ENCODE data around the gene GLMN.

GLMN gene

DNA sequence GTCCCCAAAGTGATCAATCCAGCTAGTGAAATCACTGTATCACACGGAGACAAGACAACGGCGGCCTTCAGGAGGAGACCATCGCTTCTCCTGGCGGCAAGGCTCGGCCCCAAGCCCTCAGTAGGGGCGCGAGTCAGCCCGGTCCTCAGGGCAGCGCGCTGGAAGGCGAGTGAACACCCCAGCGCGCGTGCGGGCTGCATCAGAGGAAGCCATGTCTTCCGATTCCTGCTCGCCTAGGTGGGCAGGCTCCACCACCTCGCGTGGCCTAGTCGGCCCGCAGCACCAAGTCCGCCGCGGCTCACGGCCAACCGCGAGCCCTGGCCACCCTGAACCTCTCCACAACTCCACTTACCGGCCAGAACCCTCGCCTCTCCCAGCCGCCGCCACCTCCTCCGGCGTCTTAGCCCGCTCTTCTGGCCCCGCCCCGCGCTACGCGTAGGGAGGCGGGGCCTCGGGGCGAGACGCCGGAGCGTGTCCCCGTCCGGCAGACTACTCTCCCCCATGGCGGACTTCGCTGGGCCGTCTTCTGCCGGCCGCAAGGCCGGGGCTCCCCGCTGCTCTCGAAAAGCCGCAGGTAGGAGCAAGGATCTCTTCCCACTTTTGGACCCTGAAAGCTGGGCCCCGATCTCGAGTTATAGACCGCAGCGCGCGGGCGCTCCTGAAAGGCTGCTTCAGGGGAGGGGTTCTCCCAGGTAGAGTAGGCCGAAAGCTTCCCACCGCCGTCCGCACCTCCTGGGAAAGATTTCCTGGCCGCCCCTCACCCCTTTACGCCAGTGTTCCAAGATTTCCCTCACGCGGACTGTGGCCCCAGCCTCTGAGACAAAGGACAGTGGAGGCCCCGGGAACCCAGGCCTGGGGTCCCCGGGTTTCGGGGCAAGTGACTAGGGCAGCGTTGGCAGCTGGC, at the start of gene GLMN, which contains the start of gene RPAP2:
Gene GLMN (minus strand): TSS at position 415 of the 904 bp plus-strand sequence. CDS start 988 bp downstream, outside the sequence.
Gene RPAP2 (plus strand): TSS at position 487 of the 904 bp plus-strand sequence. CDS start 15 bp downstream, at position 502.
- no peaks in the 10 kb centered on the region for H3K27me3 ChIP-seq (ENCODE audit: control insufficient read depth, insufficient read depth, low read length)
- peak within 1 kb of the TSS; percentile 91 for H3K27ac ChIP-seq (ENCODE audit: low read depth, low read length)
- H3K4me1 ChIP-seq (ENCODE audit: control insufficient read depth, insufficient read depth, low read length) = peaks cover 9% of the 10 kb centered on the region
- H3K4me3 ChIP-seq (ENCODE audit: low read length) = peak within 1 kb of the TSS; percentile 90
- no peaks in the 10 kb centered on the region for H3K36me3 ChIP-seq (ENCODE audit: control insufficient read depth, insufficient read depth, low read length)
- H3K9ac ChIP-seq (ENCODE audit: low read length) = peak within 1 kb of the TSS; percentile 94

DNA sequence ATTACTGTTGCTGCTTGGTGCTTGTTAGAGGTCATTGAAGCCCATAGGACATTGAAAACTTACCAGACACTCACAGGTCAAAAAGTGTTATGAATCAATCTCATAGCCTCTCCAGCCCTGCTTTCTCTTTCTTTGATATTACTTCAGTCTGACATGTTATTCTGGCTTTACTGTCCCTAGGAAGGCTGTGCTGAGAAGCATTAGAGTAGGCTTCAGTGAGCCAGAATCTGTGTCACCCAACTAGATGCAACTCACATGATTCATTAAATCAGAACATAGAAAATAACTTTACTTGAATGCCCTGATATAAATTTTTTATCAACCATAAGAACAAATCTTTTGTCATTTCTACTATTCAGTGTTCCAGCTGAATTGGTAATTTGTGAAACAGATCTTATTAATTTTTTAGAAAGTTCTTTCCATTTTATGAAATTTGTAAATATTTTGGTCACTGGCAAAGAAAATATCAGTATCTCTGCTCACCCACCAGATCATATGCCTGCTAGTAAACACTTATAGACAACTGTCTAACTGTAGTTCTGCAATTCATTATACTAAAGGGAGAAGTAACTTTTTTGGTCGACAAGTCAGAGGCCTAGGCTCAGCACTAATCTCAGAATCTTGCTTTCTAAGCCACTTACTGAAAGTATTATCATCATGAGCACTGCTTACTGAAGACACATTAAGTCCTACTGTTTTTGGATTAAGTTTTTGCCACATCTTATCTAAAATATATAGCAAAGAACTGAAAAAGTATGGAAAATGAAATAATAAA, 48.3 kb upstream of the GLMN start:
- Histone ChIP-seq H3K4me3 (ENCODE audit: low read length) (no peak overlapping the region), H3K27ac (ENCODE audit: low read depth, low read length) (no peak overlapping the region), H3K36me3 (ENCODE audit: control insufficient read depth, insufficient read depth, low read length) (no peaks in the 10 kb centered on the region), H3K27me3 (ENCODE audit: control insufficient read depth, insufficient read depth, low read length) (no peaks in the 10 kb centered on the region), H3K4me1 (ENCODE audit: control insufficient read depth, insufficient read depth, low read length) (no peaks in the 10 kb centered on the region), H3K9ac (ENCODE audit: low read length) (no peak overlapping the region)

DNA sequence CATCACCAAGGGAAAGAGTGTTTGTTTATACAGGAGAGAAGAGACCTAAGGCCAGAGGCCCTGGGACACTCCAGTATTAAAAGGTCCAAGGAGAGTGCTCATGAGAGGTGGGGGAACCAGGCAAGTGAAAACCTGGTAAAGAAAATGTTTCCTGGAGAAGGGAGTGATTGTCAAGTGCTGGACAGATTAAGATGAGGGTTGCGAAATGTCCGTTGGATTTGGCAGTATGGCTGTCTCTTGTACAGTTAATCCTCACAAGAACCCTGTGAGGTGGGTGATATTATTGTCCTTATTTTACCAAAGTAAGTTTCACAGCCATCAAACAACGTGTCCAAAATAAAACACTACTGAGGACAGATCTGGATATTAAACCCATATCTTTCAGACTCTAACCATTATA, 44.3 kb upstream of the GLMN start:
- no peaks in the 10 kb centered on the region for H3K4me1 ChIP-seq (ENCODE audit: control insufficient read depth, insufficient read depth, low read length)
- H3K27me3 ChIP-seq (ENCODE audit: control insufficient read depth, insufficient read depth, low read length) = no peaks in the 10 kb centered on the region
- H3K4me3 ChIP-seq (ENCODE audit: low read length) = no peak overlapping the region
- H3K27ac ChIP-seq (ENCODE audit: low read depth, low read length) = no peak overlapping the region
- H3K36me3 ChIP-seq (ENCODE audit: control insufficient read depth, insufficient read depth, low read length) = no peaks in the 10 kb centered on the region
- H3K9ac ChIP-seq (ENCODE audit: low read length) = no peak overlapping the region

DNA sequence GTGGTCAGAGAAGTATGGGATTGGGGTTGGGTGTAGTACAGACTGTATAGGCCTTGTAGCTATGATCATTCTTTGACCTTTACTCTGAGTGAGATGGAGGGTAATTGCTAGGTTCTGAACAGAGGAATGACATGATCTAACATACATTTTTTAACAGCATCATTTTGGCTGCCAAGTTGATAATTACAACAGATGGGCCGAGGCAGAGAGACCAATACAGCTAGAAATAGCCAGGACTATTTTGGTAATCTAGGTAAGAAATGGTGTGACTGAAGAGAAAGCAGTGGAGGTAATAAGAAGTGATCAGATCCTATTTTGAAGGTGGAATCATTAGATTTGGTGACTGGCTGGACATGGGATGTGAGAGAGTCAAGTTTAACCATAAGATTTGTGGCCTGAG, 43.6 kb upstream of the GLMN start:
- H3K4me1 ChIP-seq (ENCODE audit: control insufficient read depth, insufficient read depth, low read length) = no peaks in the 10 kb centered on the region
- no peak overlapping the region for H3K4me3 ChIP-seq (ENCODE audit: low read length)
- no peak overlapping the region for H3K27ac ChIP-seq (ENCODE audit: low read depth, low read length)
- no peak overlapping the region for H3K9ac ChIP-seq (ENCODE audit: low read length)
- no peaks in the 10 kb centered on the region for H3K27me3 ChIP-seq (ENCODE audit: control insufficient read depth, insufficient read depth, low read length)
- H3K36me3 ChIP-seq (ENCODE audit: control insufficient read depth, insufficient read depth, low read length) = no peaks in the 10 kb centered on the region

DNA sequence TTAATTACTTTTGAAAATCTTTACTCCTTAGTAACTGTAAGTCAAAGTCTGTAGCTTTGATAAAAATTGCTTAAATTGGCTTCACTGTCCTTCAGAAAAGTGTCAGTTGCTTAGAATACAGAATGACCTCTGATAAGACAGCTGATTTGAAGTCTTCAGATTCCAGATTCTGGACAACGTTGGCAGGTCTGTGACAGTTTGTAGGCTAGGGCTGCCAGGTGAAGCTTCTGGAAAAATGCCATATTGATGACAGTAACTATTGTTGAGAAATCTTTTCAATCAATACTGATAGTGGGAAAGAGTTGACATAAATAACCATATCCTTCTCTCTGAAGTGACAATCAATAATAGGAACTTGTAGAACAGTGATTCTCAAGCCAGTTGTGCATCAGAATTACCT, 41.4 kb upstream of the GLMN start:
- H3K4me1 ChIP-seq (ENCODE audit: control insufficient read depth, insufficient read depth, low read length) = no peaks in the 10 kb centered on the region
- no peaks in the 10 kb centered on the region for H3K27me3 ChIP-seq (ENCODE audit: control insufficient read depth, insufficient read depth, low read length)
- no peak overlapping the region for H3K4me3 ChIP-seq (ENCODE audit: low read length)
- H3K36me3 ChIP-seq (ENCODE audit: control insufficient read depth, insufficient read depth, low read length) = no peaks in the 10 kb centered on the region
- no peak overlapping the region for H3K9ac ChIP-seq (ENCODE audit: low read length)
- no peak overlapping the region for H3K27ac ChIP-seq (ENCODE audit: low read depth, low read length)

DNA sequence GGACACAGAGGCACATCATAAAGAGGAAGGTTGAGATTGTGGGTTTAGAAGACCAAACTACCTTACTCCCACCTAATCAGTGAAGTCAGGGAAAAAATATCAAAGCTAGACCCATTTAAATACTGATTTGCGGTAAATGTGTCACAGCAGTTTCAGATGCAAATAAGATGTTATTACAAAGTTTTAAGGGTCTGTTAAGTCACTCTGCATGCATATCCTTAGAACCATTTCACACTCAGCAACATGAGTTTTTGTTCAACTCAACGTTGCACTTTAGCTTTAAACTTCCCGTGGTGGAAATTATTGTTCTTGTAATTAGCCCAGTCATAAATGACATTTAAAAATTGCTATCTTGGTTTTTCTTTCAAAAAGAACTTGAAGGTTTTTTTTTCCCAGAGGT, 34.9 kb upstream of the GLMN start:
- H3K36me3 ChIP-seq (ENCODE audit: control insufficient read depth, insufficient read depth, low read length) = peaks cover 5% of the 10 kb centered on the region
- H3K27ac ChIP-seq (ENCODE audit: low read depth, low read length) = no peak overlapping the region
- no peak overlapping the region for H3K9ac ChIP-seq (ENCODE audit: low read length)
- no peak overlapping the region for H3K4me3 ChIP-seq (ENCODE audit: low read length)
- H3K4me1 ChIP-seq (ENCODE audit: control insufficient read depth, insufficient read depth, low read length) = no peaks in the 10 kb centered on the region
- no peaks in the 10 kb centered on the region for H3K27me3 ChIP-seq (ENCODE audit: control insufficient read depth, insufficient read depth, low read length)

GRCh38 chr1:92329347-92330129, 30.8 kb upstream of the GLMN start:
- Histone ChIP-seq H3K27me3 (ENCODE audit: control insufficient read depth, insufficient read depth, low read length) (no peaks in the 10 kb centered on the region), H3K36me3 (ENCODE audit: control insufficient read depth, insufficient read depth, low read length) (peaks cover 3% of the 10 kb centered on the region), H3K27ac (ENCODE audit: low read depth, low read length) (no peak overlapping the region), H3K4me3 (ENCODE audit: low read length) (no peak overlapping the region), H3K9ac (ENCODE audit: low read length) (no peak overlapping the region), H3K4me1 (ENCODE audit: control insufficient read depth, insufficient read depth, low read length) (no peaks in the 10 kb centered on the region)

DNA sequence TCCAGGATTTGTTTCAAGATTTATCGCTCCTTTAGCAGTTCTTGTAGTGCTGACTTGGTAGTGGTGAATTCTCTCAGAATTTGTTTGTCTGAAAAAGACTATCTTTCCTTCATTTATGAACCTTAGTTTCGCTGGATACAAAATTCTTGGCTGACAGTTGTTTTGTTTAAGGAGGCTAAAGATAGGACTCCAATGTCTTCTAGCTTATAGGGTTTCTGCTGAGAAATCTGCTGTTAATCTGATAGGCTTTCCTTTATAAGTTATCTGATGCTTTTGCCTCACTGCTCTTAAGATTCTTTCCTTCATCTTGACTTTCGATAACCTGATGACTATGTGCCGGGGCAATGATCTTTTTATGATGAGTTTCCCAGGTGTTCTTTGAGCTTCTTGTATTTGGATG, 29.0 kb upstream of the GLMN start:
- H3K4me1 ChIP-seq (ENCODE audit: control insufficient read depth, insufficient read depth, low read length) = no peaks in the 10 kb centered on the region
- peaks cover 3% of the 10 kb centered on the region for H3K36me3 ChIP-seq (ENCODE audit: control insufficient read depth, insufficient read depth, low read length)
- H3K4me3 ChIP-seq (ENCODE audit: low read length) = no peak overlapping the region
- no peaks in the 10 kb centered on the region for H3K27me3 ChIP-seq (ENCODE audit: control insufficient read depth, insufficient read depth, low read length)
- H3K27ac ChIP-seq (ENCODE audit: low read depth, low read length) = no peak overlapping the region
- H3K9ac ChIP-seq (ENCODE audit: low read length) = no peak overlapping the region

- Histone ChIP-seq H3K27me3 (ENCODE audit: control insufficient read depth, insufficient read depth, low read length) (no peaks in the 10 kb centered on the region), H3K4me3 (ENCODE audit: low read length) (no peak overlapping the region), H3K36me3 (ENCODE audit: control insufficient read depth, insufficient read depth, low read length) (peaks cover 3% of the 10 kb centered on the region), H3K27ac (ENCODE audit: low read depth, low read length) (no peak overlapping the region), H3K9ac (ENCODE audit: low read length) (no peak overlapping the region), H3K4me1 (ENCODE audit: control insufficient read depth, insufficient read depth, low read length) (no peaks in the 10 kb centered on the region)
These were observed 27.9 kb upstream of the GLMN start for GRCh38 chr1:92326681-92327080.

DNA sequence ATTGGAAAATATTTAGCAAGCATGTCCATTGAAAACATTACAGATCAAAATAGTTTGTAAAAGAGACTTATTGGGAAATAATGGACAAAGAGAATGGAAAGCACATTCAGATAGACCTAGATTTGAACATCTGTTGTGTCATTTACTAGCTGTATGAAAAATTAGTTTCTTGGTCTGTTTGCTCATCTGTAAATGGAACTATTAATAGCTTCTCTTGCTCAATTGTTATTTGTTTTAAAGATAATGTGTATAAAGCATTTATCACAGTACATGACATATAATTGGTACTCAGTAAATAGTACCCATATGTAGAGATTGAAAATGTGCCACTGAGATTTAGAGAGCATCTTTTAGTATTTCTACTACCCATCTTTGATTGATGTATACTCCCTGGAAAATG, 26.0 kb upstream of the GLMN start:
- H3K4me3 ChIP-seq (ENCODE audit: low read length) = no peak overlapping the region
- H3K4me1 ChIP-seq (ENCODE audit: control insufficient read depth, insufficient read depth, low read length) = no peaks in the 10 kb centered on the region
- no peak overlapping the region for H3K9ac ChIP-seq (ENCODE audit: low read length)
- H3K27ac ChIP-seq (ENCODE audit: low read depth, low read length) = no peak overlapping the region
- H3K27me3 ChIP-seq (ENCODE audit: control insufficient read depth, insufficient read depth, low read length) = no peaks in the 10 kb centered on the region
- H3K36me3 ChIP-seq (ENCODE audit: control insufficient read depth, insufficient read depth, low read length) = peaks cover 3% of the 10 kb centered on the region

DNA sequence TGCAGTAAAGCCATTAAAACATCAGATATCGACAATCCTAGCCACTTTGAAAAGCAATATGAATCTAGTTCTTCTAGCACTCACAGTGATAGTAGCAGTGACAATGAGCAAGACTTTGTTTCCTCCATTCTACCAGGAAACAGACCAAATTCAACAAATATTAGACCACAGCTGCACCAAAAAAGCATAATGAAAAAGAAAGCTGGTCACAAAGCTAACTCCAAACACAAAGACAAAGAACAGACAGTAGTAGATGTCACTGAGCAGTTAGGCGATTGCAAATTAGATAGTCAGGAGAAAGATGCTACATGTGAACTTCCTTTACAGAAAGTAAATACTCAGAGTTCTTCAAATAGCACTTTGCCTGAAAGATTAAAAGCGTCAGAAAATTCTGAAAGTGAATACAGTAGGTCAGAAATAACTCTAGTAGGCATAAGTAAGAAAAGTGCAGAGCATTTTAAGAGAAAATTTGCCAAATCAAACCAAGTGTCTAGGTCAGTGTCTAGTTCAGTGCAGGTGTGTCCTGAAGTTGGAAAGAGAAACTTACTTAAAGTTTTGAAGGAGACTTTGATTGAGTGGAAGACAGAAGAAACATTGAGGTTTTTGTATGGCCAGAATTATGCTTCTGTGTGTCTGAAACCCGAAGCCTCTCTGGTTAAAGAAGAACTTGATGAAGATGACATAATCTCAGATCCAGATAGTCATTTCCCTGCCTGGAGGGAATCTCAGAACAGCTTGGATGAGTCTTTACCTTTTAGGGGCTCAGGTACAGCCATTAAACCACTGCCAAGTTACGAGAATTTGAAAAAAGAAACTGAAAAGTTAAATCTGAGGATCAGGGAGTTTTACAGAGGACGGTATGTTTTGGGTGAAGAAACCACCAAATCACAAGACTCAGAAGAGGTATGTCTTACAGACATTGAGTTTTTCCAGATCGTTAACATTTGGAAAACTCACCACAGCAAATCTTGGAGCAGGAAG, 25.0 kb upstream of the GLMN start:
- no peak overlapping the region for H3K27ac ChIP-seq (ENCODE audit: low read depth, low read length)
- no peak overlapping the region for H3K9ac ChIP-seq (ENCODE audit: low read length)
- no peak overlapping the region for H3K4me3 ChIP-seq (ENCODE audit: low read length)
- H3K36me3 ChIP-seq (ENCODE audit: control insufficient read depth, insufficient read depth, low read length) = no peaks in the 10 kb centered on the region
- no peaks in the 10 kb centered on the region for H3K27me3 ChIP-seq (ENCODE audit: control insufficient read depth, insufficient read depth, low read length)
- no peaks in the 10 kb centered on the region for H3K4me1 ChIP-seq (ENCODE audit: control insufficient read depth, insufficient read depth, low read length)
